Measurements from ENCODE around the gene IRF7.

DNA sequence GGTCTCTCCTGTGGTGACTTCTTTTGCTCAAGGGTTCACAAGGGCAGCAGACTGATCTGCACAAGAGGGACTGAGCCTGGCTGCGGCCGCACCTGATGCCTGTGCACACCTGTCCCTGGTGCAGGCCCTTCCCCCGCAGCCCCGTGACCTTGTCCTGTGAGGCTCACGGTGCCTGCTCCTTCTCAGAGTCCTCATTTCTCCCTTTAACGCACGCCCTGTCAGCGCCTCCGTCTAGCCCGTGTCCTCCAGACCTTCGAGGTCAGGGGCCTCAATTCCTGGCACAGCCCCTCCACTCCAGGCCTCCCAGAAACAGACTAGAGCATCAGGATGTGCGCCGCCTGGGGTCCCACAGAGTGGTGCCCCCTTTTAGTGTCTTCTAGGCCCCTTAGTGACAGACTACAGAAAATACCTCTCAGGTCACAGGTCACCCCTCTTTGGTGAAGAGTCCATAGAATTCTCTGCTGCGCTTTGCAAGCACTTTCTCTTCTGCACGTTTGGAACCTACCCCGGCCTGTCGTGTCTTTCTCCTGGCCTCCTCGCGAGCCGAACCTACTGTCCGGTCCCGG, 20.3 kb upstream of the IRF7 start:
- TF ChIP-seq, protein P1, sequence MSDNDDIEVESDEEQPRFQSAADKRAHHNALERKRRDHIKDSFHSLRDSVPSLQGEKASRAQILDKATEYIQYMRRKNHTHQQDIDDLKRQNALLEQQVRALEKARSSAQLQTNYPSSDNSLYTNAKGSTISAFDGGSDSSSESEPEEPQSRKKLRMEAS (IDR thresholded peaks at IDR 0.05; ENCODE audit: low read depth, low read length): no peak
- no peak for TF ChIP-seq MYC (IDR thresholded peaks at IDR 0.05; ENCODE audit: low read depth, low read length)
